KBM-7 (cell line): ENCODE data around the gene PPP1R17.

Experiments
- DNase-seq: peaks from one replicate; pipeline ENCODE4 v3.0.0-alpha.2; 2015
- in situ Hi-C: fragments of 300-500 bp; cut with MboI; formaldehyde crosslinking; loops from 2 replicates; pipeline ENCODE4 v1.14.3; 2020; ENCODE audit warnings: low sequenced_read_pairs, low pct_unique_long_range_greater_than_20kb, mixed read lengths

The PPP1R17 gene

GRCh38 chr7:31692871-31693270, 5.9 kb downstream of the PPP1R17 start:
- DNase-seq: no peak
- in situ Hi-C loops: no loop called here

- DNase-seq: no peak
- in situ Hi-C loops: no loop called here
These were observed 9.0 kb downstream of the PPP1R17 start for GRCh38 chr7:31695859-31696614.

- in situ Hi-C loops: no loop called here
- no peak for DNase-seq
These were observed 12.0 kb downstream of the PPP1R17 start for GRCh38 chr7:31699050-31699449.

- in situ Hi-C loops: no loop called here
- no peak for DNase-seq
These were observed 15.3 kb downstream of the PPP1R17 start for GRCh38 chr7:31702354-31702753.

GRCh38 chr7:31705377-31705776, 18.4 kb downstream of the PPP1R17 start:
- no peak for DNase-seq
- in situ Hi-C loops: no loop called here

- DNase-seq: no peak
- in situ Hi-C loops: no loop called here
These were observed 20.1 kb downstream of the PPP1R17 start for GRCh38 chr7:31707089-31707488.

- no peak for DNase-seq
- in situ Hi-C loops: no loop called here
These were observed 23.2 kb downstream of the PPP1R17 start for GRCh38 chr7:31710171-31710570.

GRCh38 chr7:31716355-31716754, 29.3 kb downstream of the PPP1R17 start:
- no peak for DNase-seq
- in situ Hi-C loops: no loop called here

- no peak for DNase-seq
- in situ Hi-C loops: no loop called here
These were observed 33.4 kb downstream of the PPP1R17 start for GRCh38 chr7:31720366-31720765.

GRCh38 chr7:31724696-31725095, 37.7 kb downstream of the PPP1R17 start:
- no peak for DNase-seq
- in situ Hi-C loops: loop anchor here (25.0 kb wide), 1 partner anchor 488 kb away; no protein-coding TSS in a partner anchor

- no peak for DNase-seq
- in situ Hi-C loops: loop anchor here (25.0 kb wide), 1 partner anchor 483 kb away; no protein-coding TSS in a partner anchor
These were observed 42.3 kb downstream of the PPP1R17 start for GRCh38 chr7:31729195-31729804.

GRCh38 chr7:31734456-31734855, 47.4 kb downstream of the PPP1R17 start:
- DNase-seq: no peak
- in situ Hi-C loops: loop anchor here (25.0 kb wide), 1 partner anchor 478 kb away; no protein-coding TSS in a partner anchor

- peak; percentile 65 for DNase-seq
- in situ Hi-C loops: loop anchor here (25.0 kb wide), 1 partner anchor 476 kb away; no protein-coding TSS in a partner anchor
These were observed 49.3 kb downstream of the PPP1R17 start for GRCh38 chr7:31735991-31736982.

GRCh38 chr7:31741852-31742251, 54.8 kb downstream of the PPP1R17 start:
- DNase-seq: no peak
- in situ Hi-C loops: loop anchor here (25.0 kb wide), 1 partner anchor 470 kb away; no protein-coding TSS in a partner anchor

- DNase-seq: peak; percentile 64
- in situ Hi-C loops: loop anchor here (25.0 kb wide), 1 partner anchor 468 kb away; no protein-coding TSS in a partner anchor
These were observed 57.4 kb downstream of the PPP1R17 start for GRCh38 chr7:31744294-31744874.

GRCh38 chr7:31747553-31747952, 60.5 kb downstream of the PPP1R17 start:
- no peak for DNase-seq
- in situ Hi-C loops: loop anchor here (25.0 kb wide), 1 partner anchor 465 kb away; no protein-coding TSS in a partner anchor

GRCh38 chr7:31748084-31748483, 61.1 kb downstream of the PPP1R17 start:
- DNase-seq: no peak
- in situ Hi-C loops: loop anchor here (25.0 kb wide), 1 partner anchor 464 kb away; no protein-coding TSS in a partner anchor

- DNase-seq: no peak
- in situ Hi-C loops: no loop called here
These were observed 64.7 kb downstream of the PPP1R17 start for GRCh38 chr7:31751726-31752125.
